Measurements from ENCODE around the gene TRIM52. TPM values are rescaled to one million over a fixed set of nuclear protein-coding genes. Genes with fewer than 3 reads are reported as not detected.

TRIM52 gene
- total and polyA plus RNA-seq, 9 of the 15 experiments (the other 6 are each of a cell fraction or from before 2014, with no cell fraction given): 3.3 to 21.9 (median 13.5) TPM

- TF ChIP-seq ETV6 (IDR thresholded peaks at IDR 0.05; ENCODE audit: borderline replicate concordance in 1 of 2, low read depth in 2 of 2, low read length in 1 of 2) (peak in 1 of 2 experiments; percentile 44; a peak in 1 of 4 replicates), ETV6 (CRISPR knock-in tag; IDR thresholded peaks at IDR 0.05; ENCODE audit: borderline replicate concordance) (no peak), ZNF146 (CRISPR knock-in tag; IDR thresholded peaks at IDR 0.05; ENCODE audit: unreplicated experiment) (no peak), THRB (CRISPR knock-in tag; conservative IDR thresholded peaks at IDR 0.05) (0 out of 2 replicates have a peak, but pooled peaks have one; percentile 43), ARID4B (CRISPR knock-in tag; IDR thresholded peaks at IDR 0.05) (peak; percentile 70; the same call in 1 of the 2 replicates), ZNF695 (CRISPR knock-in tag; IDR thresholded peaks at IDR 0.05) (no peak; the same call in 1 of the 2 replicates), FUS (optimal IDR thresholded peaks at IDR 0.05; ENCODE audit: low read depth, low read length) (no peak), NR4A1 (CRISPR knock-in tag; IDR thresholded peaks at IDR 0.05) (0 out of 2 replicates have a peak, but pooled peaks have one; percentile 72), NR4A1 (tag; IDR thresholded peaks at IDR 0.05) (0 out of 2 replicates have a peak, but pooled peaks have one; percentile 55), ESRRA (IDR thresholded peaks at IDR 0.05; ENCODE audit: borderline replicate concordance, low read depth) (peak; percentile 26; the same call in 1 of the 2 replicates), ZNF75A (CRISPR knock-in tag; IDR thresholded peaks at IDR 0.05) (no peak), HBP1 (CRISPR knock-in tag; IDR thresholded peaks at IDR 0.05) (peak; percentile 56), NFYB (IDR thresholded peaks at IDR 0.05; ENCODE audit: extremely low read depth, insufficient read length) (no peak), HDAC3 (IDR thresholded peaks at IDR 0.05; ENCODE audit: borderline replicate concordance, partially characterized antibody) (no peak), ZNF133 (CRISPR knock-in tag; IDR thresholded peaks at IDR 0.05) (no peak), GTF2E2 (tag; IDR thresholded peaks at IDR 0.05) (peak; percentile 98), KAT7 (CRISPR knock-in tag; IDR thresholded peaks at IDR 0.05; ENCODE audit: borderline replicate concordance) (peak; percentile 86; the same call in 1 of the 2 replicates), MNT (conservative IDR thresholded peaks at IDR 0.05) (peak; percentile 60 to 84; a peak in 3 of 4 replicates)
Observed at GRCh38 chr5:181243564-181244343, 17.2 kb downstream of the TRIM52 start, which contains the start of gene RACK1 (continued).
